ENCODE measurements around the gene C1GALT1C1L.
"Not testable (repeated sequence)": the region's sequence is repeated elsewhere in the genome, so short reads cannot be mapped to it uniquely, and the experiment has no call there.

Gene C1GALT1C1L

DNA sequence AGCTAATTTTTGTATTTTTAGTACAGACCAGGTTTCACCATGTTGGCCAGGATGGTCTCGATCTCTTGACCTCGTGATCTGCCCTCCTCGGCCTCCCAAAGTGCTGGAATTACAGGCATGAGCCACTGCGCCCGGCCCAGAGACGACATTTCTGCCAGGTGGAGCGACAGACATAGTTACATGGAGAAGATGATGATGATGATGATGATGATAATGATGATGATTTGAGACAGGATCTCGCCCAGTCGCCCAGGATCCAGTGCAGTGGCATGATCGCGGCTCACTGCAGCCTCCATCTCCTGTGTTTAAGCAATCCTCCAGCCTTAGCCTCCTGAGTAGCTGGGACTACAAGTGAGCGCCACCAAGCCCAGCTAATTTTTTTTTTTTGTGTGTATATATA lies 40.1 kb downstream of the C1GALT1C1L start:
- Histone ChIP-seq H3K9me3 (ENCODE audit: control extremely low read depth in 1 of 5, control insufficient read depth in 4 of 5, insufficient read depth in 2 of 5, low read depth in 1 of 5, low read length in 4 of 5) (peaks cover 0 to 11% (median 5%) of the 10 kb centered on the region in 5 experiments), H3K4me1 (ENCODE audit: control extremely low read depth in 1 of 4, control insufficient read depth in 4 of 4, insufficient read depth in 4 of 4, low read length in 3 of 4) (peaks cover 0 to 15% (median 11%) of the 10 kb centered on the region in 4 experiments), H3K27me3 (replicated peaks in 2 of 5; ENCODE audit: control insufficient read depth in 4 of 5, insufficient read depth in 5 of 5, low read length in 4 of 5) (peaks cover 0 to 57% (median 23%) of the 10 kb centered on the region in 5 experiments)
- WGBS (ENCODE audit: insufficient coverage): 100% methylated on average over 7 of the region's 12 CpGs
- H3K4me3 ChIP-seq (ENCODE audit: control insufficient read depth in 1 of 7, extremely low read depth in 1 of 7, insufficient read depth in 4 of 7, low read depth in 2 of 7, low read length in 6 of 7); DNase-seq; H3K36me3 ChIP-seq (ENCODE audit: control insufficient read depth in 4 of 4, insufficient read depth in 4 of 4, low read length in 3 of 4); POLR2A ChIA-PET; H3K27ac ChIP-seq (ENCODE audit: insufficient read depth in 1 of 2, low read depth in 1 of 2, low read length in 2 of 2, poor library complexity in 1 of 2, severe bottlenecking in 2 of 2): not testable (repeated sequence)
- CTCF ChIA-PET: interaction anchor here (1.1 kb wide), 1 partner anchor 38 kb away, joined by 4 read pairs; no protein-coding TSS in a partner anchor

DNA sequence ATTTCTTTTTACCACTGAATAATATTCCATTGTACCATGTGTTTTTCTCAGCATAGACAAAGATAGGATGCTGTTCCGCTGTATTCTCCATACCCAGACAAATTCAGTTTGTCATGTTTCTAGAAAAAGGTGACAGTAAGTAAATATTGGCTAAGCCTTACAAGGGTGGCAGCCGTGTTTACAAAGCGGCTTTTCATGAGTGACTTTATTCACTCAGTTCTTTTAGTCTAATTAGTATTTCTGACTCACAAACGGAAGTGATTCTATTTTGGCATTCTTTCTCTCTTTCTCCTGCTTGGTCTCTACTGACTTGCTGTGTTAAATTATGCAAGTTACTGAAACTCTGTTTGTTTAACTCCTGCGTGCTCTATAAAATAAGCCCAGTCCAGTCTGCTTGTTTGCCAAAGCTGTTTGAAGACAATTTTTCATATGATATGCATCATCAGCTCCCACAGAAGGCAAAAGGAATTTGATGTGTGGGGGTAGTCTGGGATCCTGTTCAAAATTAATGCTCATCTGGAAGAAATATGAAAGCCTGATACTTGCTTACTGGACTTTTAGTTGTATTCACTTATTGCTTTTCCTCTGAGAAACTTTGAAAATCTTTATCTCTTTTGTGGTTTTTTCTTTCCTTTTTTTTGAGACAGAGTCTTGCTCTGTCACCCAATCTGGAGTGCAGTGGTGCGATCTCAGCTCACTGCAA lies 41.5 kb downstream of the C1GALT1C1L start:
- Histone ChIP-seq H3K4me1 (ENCODE audit: control extremely low read depth in 1 of 4, control insufficient read depth in 4 of 4, insufficient read depth in 4 of 4, low read length in 3 of 4) (peaks cover 0 to 15% (median 11%) of the 10 kb centered on the region in 4 experiments), H3K9me3 (ENCODE audit: control extremely low read depth in 1 of 5, control insufficient read depth in 4 of 5, insufficient read depth in 2 of 5, low read depth in 1 of 5, low read length in 4 of 5) (peaks cover 0 to 9% (median 2%) of the 10 kb centered on the region in 5 experiments), H3K27me3 (replicated peaks in 2 of 5; ENCODE audit: control insufficient read depth in 4 of 5, insufficient read depth in 5 of 5, low read length in 4 of 5) (peaks cover 0 to 57% (median 23%) of the 10 kb centered on the region in 5 experiments), H3K4me3 (ENCODE audit: control insufficient read depth in 1 of 7, extremely low read depth in 1 of 7, insufficient read depth in 4 of 7, low read depth in 2 of 7, low read length in 6 of 7) (no peak overlapping the region), H3K36me3 (ENCODE audit: control insufficient read depth in 4 of 4, insufficient read depth in 4 of 4, low read length in 3 of 4) (no peaks in the 10 kb centered on the region), H3K27ac (ENCODE audit: insufficient read depth in 1 of 2, low read depth in 1 of 2, low read length in 2 of 2, poor library complexity in 1 of 2, severe bottlenecking in 2 of 2) (no peak overlapping the region)
- ChIA-PET CTCF (no interaction called here), POLR2A (no interaction called here)
- DNase-seq: no peak
- WGBS (ENCODE audit: insufficient coverage): 83% methylated on average over 3 of the region's 6 CpGs

DNA sequence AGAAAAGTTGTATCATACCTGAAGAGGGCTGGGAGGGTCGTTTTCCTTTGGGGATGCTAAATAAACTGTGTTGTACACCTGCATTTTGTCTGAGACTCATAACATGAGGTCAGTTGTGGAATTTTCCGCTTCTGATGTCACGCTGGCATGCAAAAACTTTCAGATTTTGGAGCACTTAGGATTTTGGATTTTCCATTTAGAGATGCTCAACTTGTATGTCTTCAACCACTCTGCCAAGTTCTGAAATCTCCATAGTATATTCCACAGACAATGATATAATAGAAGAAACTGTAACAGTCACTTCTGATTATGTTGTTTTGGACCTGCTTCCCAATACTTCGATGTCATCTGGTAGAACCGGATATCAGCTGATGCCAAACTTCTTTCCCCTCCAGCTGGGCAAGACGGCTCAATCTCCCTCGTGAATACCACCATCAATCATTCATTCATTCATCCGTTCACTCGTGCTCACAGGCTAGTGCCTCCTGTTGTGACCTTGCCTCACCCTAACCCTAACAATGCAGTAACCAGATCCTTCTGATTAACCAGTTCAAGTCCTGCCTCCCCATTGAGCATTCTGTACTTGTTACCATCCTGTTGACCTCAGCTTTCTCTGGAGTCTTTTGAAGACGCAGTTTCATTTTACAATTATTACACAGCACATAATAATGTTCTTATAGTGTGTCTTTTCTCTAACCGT lies 44.5 kb downstream of the C1GALT1C1L start:
- H3K36me3 ChIP-seq (ENCODE audit: control insufficient read depth in 4 of 4, insufficient read depth in 4 of 4, low read length in 3 of 4): no peaks in the 10 kb centered on the region
- no peak overlapping the region for H3K4me3 ChIP-seq (ENCODE audit: control insufficient read depth in 1 of 7, extremely low read depth in 1 of 7, insufficient read depth in 4 of 7, low read depth in 2 of 7, low read length in 6 of 7)
- no peak for DNase-seq
- H3K27ac ChIP-seq (ENCODE audit: insufficient read depth in 1 of 2, low read depth in 1 of 2, low read length in 2 of 2, poor library complexity in 1 of 2, severe bottlenecking in 2 of 2): no peak overlapping the region
- POLR2A ChIA-PET: no interaction called here
- peaks cover 0 to 7% (median 0%) of the 10 kb centered on the region in 5 experiments for H3K9me3 ChIP-seq (ENCODE audit: control extremely low read depth in 1 of 5, control insufficient read depth in 4 of 5, insufficient read depth in 2 of 5, low read depth in 1 of 5, low read length in 4 of 5)
- CTCF ChIA-PET: no interaction called here
- peaks cover 0 to 3% (median 3%) of the 10 kb centered on the region in 4 experiments for H3K4me1 ChIP-seq (ENCODE audit: control extremely low read depth in 1 of 4, control insufficient read depth in 4 of 4, insufficient read depth in 4 of 4, low read length in 3 of 4)
- WGBS (ENCODE audit: insufficient coverage): 80% methylated on average over 9 of the region's 11 CpGs
- peaks cover 0 to 46% (median 20%) of the 10 kb centered on the region in 5 experiments for H3K27me3 ChIP-seq (replicated peaks in 2 of 5; ENCODE audit: control insufficient read depth in 4 of 5, insufficient read depth in 5 of 5, low read length in 4 of 5)

All from common myeloid progenitor, CD34-positive (primary cell).